IgD-negative memory B cell (primary cell): ENCODE data around the gene EFHB. TPM values are rescaled to one million over a fixed set of nuclear protein-coding genes. Genes with fewer than 3 reads are reported as not detected.

Source experiments
- H3K27ac Mint-ChIP-seq, 3 donors: one replicate each; pipeline ENCODE4 v1.8.0; 2020 to 2022; ENCODE audit warnings: mild to moderate bottlenecking in 3 of 3, mixed read lengths in 3 of 3, moderate library complexity in 1 of 3
- H3K27me3 Mint-ChIP-seq: one replicate; pipeline ENCODE4 v1.8.0; 2021; ENCODE audit warnings: mixed read lengths
- H3K36me3 Mint-ChIP-seq: one replicate; pipeline ENCODE4 v1.8.0; 2020; ENCODE audit warnings: mild to moderate bottlenecking, mixed read lengths
- H3K4me1 Mint-ChIP-seq, 3 donors: one replicate each; pipeline ENCODE4 v1.8.0; 2020 to 2022; ENCODE audit warnings: mixed read lengths in 3 of 3, mild to moderate bottlenecking in 1 of 3
- H3K4me3 Mint-ChIP-seq, 4 donors: one replicate each; pipeline ENCODE4 v1.8.0; 2020 to 2022; ENCODE audit warnings: mild to moderate bottlenecking in 4 of 4, mixed read lengths in 4 of 4, moderate library complexity in 3 of 4
- H3K9me3 Mint-ChIP-seq, 3 donors: one replicate each; pipeline ENCODE4 v1.8.0; 2020 to 2021; ENCODE audit warnings: mixed read lengths in 3 of 3, mild to moderate bottlenecking in 1 of 3
- polyA plus RNA-seq: library from polyadenylated mRNA; unstranded; fragments of 300-500 nt; fragmentation: Illumina TruSeq; gene quantifications from one replicate; pipeline ENCODE4 v1.2.3, GENCODE V29; 2021

The EFHB gene
- polyA plus RNA-seq, 1 donor from 2014 or later: 1.0 TPM

DNA sequence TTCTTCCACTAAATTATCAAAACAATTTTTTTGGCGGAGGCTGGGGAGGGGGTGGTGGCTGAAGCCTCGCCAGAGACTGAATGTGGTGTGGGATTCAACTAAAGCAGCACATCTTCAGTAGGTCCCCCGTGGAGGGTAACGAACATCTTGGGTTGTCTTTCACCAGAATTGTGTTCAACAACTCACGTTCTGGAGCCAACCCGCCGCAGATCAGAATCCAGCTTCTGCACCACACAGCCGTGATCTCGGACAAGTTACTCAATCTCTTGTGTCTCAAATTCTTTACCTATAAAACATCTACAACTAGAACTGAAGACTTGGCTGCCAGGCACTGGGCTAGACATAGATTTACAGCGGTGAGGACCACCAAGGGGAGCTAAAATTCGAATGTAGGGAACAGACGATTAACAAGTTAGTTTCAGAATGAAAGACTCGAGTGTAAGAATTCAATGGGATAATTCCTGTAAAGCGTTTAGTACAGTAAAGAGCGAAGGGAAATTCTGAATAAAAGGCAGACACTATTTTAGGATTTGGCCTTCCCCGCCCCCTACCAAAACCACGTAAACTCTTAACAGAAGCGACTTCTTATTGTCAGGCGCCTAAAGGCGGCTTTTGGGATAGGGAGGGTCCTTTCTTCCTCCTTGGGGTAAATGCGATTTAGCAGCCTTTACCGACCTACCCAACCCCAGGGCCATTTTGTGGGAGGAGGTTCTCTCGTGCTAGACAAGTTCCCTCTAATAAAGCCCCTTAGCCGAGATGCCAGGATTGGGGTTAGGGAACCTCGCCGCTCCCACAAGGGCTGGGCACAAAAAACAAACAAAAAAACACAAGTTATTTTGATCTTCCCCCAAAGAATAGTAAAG lies 12.2 kb upstream of the EFHB start:
- H3K27ac Mint-ChIP-seq: peak overlapping the region; percentile 82 to 99 (median 98)
- H3K36me3 Mint-ChIP-seq: no peaks in the 10 kb centered on the region
- no peaks in the 10 kb centered on the region for H3K27me3 Mint-ChIP-seq
- H3K9me3 Mint-ChIP-seq: no peaks in the 10 kb centered on the region
- H3K4me3 Mint-ChIP-seq: peak overlapping the region; percentile 86 to 99 (median 97)
- peaks cover 19 to 30% (median 25%) of the 10 kb centered on the region in 3 donors for H3K4me1 Mint-ChIP-seq

DNA sequence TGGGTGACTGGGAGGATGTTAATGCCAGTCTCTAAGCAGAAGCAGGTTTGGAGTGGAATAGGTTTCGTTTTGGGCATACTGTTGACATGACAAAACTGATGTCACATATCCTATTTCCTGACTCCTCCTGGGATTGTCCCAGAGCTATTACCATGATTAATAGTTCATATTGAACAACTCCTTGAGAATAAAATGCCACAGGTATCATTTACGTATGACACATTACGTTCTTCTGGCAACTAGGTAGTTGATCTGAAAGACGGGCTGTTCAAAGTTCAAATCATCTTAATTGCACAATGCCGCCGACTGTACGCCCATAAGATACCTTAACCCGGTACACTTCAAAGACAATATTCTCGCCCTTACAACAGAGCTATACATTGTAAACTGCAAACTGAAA lies 11.5 kb upstream of the EFHB start:
- Mint-ChIP-seq H3K27ac (peak overlapping the region; percentile 82 to 99 (median 98)), H3K4me3 (peak overlapping the region; percentile 82 to 98 (median 91)), H3K9me3 (no peaks in the 10 kb centered on the region), H3K27me3 (no peaks in the 10 kb centered on the region), H3K36me3 (no peaks in the 10 kb centered on the region), H3K4me1 (peaks cover 19 to 27% (median 20%) of the 10 kb centered on the region in 3 donors)

DNA sequence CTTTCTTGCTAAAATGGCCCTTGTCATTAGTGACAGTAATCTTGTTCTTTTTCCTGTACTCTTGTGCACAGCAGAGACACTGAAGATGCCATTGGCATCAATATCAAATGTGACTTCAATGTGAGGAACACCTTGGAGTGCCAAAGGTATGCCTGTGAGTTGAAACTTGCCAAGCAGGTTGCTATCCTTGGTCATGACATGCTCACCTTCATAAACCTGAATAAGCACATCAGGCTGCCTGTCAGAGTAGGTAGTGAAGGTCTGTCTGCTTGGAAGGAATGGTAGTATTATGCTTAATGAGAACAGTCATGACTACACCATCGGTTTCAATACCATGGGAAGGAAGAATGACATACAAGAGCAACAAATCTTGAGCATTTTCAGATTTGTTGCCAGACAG lies 6.6 kb upstream of the EFHB start:
- Mint-ChIP-seq H3K27me3 (no peaks in the 10 kb centered on the region), H3K27ac (no peak overlapping the region), H3K4me3 (no peak overlapping the region), H3K4me1 (peaks cover 0 to 4% (median 4%) of the 10 kb centered on the region in 3 donors), H3K9me3 (peaks cover 0 to 4% (median 1%) of the 10 kb centered on the region in 3 donors), H3K36me3 (no peaks in the 10 kb centered on the region)

DNA sequence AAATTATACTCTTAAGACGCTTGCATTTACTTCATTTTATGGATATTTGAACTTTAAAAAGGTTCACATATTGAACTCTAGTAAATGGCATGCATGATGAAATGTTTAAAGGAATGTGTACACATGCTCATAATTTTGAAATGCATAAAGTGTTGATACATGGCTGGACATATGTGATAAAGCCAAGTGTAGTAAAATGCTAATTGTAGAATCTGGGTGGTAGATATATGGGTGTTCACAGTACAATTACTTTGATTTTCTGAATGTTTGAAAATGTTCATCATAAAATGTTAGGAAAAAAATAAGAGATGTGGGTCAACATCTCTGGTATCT lies 4.2 kb upstream of the EFHB start:
- Mint-ChIP-seq H3K27ac (no peak overlapping the region), H3K9me3 (peaks cover 0 to 4% (median 1%) of the 10 kb centered on the region in 3 donors), H3K4me3 (peak overlapping the region in 1 of 4 donors; percentile 24), H3K27me3 (no peaks in the 10 kb centered on the region), H3K36me3 (no peaks in the 10 kb centered on the region), H3K4me1 (no peaks in the 10 kb centered on the region)

DNA sequence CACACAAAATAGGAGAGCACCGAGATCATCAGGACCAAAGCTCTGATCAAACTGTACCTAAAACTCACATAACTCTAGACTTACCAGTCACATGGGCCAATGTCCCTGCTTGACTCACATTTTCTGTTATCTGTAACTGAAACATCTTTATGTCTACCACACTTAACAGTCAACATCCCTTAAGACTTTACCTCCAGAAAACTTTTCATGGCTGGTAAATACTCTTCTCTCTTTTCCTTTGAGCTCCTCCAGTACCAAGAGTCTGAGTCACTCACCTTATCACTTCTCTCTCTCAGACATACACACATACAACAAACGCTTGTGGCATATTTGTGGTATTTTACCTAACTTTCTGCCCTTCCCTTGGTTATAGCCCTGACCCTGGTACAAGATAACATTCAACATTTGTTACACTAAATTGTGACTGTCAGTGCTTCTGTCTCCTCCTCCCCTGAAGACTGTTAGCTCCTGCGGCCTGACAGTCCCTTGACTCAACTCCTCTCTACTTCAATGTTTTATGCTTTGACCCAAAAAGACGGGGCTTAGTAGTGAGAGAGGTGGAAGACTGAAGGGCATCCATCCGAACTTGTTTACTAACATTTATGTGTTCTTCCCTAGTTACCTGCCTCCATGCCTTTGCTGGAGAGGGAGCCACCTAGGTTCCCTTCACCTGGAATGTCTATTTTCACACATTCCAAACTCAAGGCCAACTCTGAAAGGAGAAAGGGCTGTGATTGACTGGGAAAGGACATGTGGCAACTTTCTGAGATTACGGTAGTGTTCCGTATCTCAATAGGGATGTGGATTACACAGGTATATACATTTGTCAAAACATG lies 3.7 kb upstream of the EFHB start:
- H3K36me3 Mint-ChIP-seq: peaks cover 2% of the 10 kb centered on the region
- no peak overlapping the region for H3K27ac Mint-ChIP-seq
- H3K9me3 Mint-ChIP-seq: peaks cover 0 to 4% (median 1%) of the 10 kb centered on the region in 3 donors

DNA sequence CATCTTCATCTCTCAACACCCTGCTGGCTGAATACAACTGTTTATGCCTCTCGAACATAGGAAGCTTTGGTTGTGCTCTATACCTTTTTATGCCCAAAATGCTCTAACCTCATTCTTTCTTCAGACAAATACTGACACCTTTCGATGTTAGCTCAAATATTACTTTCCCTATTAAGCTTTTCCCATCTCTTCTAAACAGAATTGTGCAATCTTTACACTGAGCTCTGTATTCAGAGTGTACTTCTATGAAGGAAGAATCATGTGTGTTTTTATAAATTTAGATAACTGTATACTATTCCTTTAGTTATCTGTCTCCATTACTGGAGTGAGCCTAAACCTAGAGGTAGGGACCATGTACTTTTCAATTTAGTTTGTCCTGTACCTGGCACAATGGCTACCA lies 1.6 kb downstream of the EFHB start:
- Mint-ChIP-seq H3K9me3 (no peaks in the 10 kb centered on the region), H3K36me3 (peaks cover 2% of the 10 kb centered on the region), H3K27me3 (no peaks in the 10 kb centered on the region)

More for the DNA sequence above, 3.7 kb upstream of the EFHB start:
- no peaks in the 10 kb centered on the region for H3K27me3 Mint-ChIP-seq
- peaks cover 0 to 2% (median 0%) of the 10 kb centered on the region in 3 donors for H3K4me1 Mint-ChIP-seq
- H3K4me3 Mint-ChIP-seq: no peak overlapping the region

DNA sequence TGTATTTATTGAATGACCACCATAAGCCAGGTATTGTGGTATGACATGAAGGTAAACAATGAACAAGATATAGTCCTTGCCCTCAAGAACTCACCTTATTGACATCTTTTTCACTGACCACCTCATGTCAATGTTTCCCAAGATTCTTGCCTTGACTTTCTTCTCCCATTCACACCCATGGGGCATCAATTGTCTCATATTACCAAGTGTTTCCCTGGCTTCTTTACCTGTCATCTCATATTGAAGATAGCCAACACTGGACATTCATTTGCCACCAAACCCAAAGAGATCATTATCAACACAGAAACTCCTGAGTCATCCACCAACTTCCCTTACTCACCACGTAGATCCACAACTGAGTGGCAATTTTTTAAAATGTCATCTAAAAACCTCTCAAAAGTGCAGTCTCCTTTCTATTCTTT lies 2.2 kb downstream of the EFHB start:
- H3K36me3 Mint-ChIP-seq: peaks cover 2% of the 10 kb centered on the region
- peaks cover 11 to 18% (median 11%) of the 10 kb centered on the region in 3 donors for H3K4me1 Mint-ChIP-seq
- H3K27me3 Mint-ChIP-seq: no peaks in the 10 kb centered on the region
- H3K27ac Mint-ChIP-seq: peak overlapping the region in 1 of 3 donors; percentile 27
- H3K9me3 Mint-ChIP-seq: no peaks in the 10 kb centered on the region
- H3K4me3 Mint-ChIP-seq: peak overlapping the region in 1 of 4 donors; percentile 33

More for the DNA sequence above, 1.6 kb downstream of the EFHB start:
- H3K4me3 Mint-ChIP-seq: no peak overlapping the region
- H3K27ac Mint-ChIP-seq: no peak overlapping the region
- H3K4me1 Mint-ChIP-seq: peaks cover 11 to 18% (median 11%) of the 10 kb centered on the region in 3 donors

DNA sequence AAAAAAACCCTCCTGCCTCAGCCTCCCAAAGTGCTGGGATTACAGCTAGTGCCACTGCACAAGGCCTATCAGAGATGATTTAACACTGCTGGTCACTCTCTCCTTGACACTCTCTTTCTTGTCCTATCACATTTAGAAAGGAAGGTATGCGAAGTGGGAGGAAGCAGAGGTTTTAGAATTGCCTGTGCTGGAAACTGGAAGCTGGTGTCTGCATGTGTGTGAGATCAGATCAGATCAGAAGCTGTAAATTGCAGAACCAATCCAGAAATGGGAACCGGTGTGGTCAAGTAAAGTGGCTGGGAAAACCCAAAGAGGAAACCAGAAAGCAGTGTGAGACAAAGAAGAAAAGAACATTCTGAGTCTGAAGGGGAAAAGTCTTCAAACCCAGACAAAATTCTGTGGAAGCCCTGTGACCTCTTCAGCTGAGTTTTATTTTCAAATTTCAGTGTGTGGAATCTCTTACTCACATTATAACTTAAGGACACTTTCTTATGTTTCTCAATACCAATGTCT lies 2.8 kb downstream of the EFHB start:
- no peaks in the 10 kb centered on the region for H3K27me3 Mint-ChIP-seq
- no peak overlapping the region for H3K27ac Mint-ChIP-seq
- peaks cover 2% of the 10 kb centered on the region for H3K36me3 Mint-ChIP-seq
- H3K4me3 Mint-ChIP-seq: peak overlapping the region in 1 of 4 donors; percentile 33
- H3K4me1 Mint-ChIP-seq: peaks cover 11 to 18% (median 11%) of the 10 kb centered on the region in 3 donors
- no peaks in the 10 kb centered on the region for H3K9me3 Mint-ChIP-seq

DNA sequence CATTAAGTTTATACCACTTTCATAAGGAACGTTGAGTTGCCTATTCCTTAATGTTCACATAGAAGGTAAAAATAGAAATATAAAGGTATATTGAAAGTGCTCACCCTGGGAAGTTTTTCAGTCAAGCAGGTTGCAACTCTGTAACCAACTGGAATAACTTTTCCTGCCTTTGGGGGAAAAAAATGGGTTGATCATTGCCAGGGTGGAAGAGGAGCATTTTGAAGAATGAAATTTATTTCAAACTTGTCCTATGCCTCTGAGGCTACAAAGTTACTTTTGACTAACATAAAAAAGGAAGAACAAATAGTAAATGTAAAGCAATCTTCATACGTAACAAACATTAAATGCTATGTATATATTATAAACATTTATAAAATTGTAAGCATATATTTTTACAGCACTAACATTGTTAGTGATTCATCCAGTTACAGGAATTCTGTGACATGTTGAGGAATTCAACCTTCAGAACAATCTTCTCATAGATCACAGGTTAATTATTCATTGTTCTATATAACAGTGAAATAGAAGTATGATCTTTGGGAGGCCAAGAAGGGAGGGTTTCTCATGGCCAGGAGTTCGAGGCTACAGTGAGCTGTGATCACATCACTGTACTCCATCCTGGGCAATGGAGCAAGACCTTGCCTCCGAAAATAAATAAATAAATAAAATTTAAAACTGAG lies 13.5 kb downstream of the EFHB start:
- peaks cover 6% of the 10 kb centered on the region for H3K36me3 Mint-ChIP-seq
- H3K27ac Mint-ChIP-seq: no peak overlapping the region
- H3K4me1 Mint-ChIP-seq: peaks cover 0 to 1% (median 0%) of the 10 kb centered on the region in 3 donors

DNA sequence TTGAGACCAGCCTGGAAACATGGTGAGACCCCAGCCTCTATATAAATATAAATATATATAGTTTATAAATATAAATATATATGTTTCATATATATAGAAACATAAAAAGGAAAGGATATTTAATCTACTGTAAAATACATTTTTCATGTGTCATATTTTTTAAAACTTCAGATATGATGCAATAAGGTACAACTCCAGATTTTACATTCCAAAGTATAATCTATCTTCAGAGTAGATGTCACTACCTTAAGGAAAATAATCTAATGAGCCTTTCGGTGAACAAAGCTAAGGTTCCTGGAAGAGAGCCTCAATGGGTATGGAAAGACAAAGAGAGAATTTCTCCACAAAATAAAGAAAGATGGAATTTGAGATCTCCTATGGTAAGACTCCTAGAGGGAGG lies 16.9 kb downstream of the EFHB start:
- Mint-ChIP-seq H3K36me3 (peaks cover 2% of the 10 kb centered on the region), H3K4me3 (no peak overlapping the region), H3K27ac (no peak overlapping the region), H3K9me3 (peaks cover 1 to 14% (median 5%) of the 10 kb centered on the region in 3 donors), H3K4me1 (peaks cover 0 to 1% (median 0%) of the 10 kb centered on the region in 3 donors), H3K27me3 (no peaks in the 10 kb centered on the region)

More for the DNA sequence above, 13.5 kb downstream of the EFHB start:
- no peaks in the 10 kb centered on the region for H3K27me3 Mint-ChIP-seq
- no peak overlapping the region for H3K4me3 Mint-ChIP-seq
- no peaks in the 10 kb centered on the region for H3K9me3 Mint-ChIP-seq

DNA sequence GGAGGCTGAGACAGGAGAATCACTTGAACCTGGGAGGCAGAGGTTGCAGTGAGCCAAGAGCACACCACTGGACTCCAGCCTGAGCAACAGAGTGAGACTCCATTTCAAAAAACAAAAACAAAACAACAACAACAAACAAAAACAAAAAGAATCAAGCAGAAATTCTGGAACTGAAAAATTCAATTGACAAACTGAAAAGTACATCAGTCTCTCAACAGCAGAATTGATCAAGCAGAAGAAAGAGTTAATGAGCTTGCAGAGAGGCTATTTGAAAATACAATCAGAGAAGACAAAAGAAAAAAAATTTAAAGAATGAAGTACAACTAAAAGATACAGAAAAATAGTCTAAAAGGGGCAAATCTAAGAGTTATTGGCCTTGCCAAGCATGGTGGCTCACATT lies 22.6 kb downstream of the EFHB start:
- Mint-ChIP-seq H3K27me3 (no peaks in the 10 kb centered on the region), H3K27ac (no peak overlapping the region), H3K36me3 (peaks cover 1% of the 10 kb centered on the region), H3K9me3 (peaks cover 5 to 22% (median 20%) of the 10 kb centered on the region in 3 donors), H3K4me1 (no peaks in the 10 kb centered on the region), H3K4me3 (no peak overlapping the region)

DNA sequence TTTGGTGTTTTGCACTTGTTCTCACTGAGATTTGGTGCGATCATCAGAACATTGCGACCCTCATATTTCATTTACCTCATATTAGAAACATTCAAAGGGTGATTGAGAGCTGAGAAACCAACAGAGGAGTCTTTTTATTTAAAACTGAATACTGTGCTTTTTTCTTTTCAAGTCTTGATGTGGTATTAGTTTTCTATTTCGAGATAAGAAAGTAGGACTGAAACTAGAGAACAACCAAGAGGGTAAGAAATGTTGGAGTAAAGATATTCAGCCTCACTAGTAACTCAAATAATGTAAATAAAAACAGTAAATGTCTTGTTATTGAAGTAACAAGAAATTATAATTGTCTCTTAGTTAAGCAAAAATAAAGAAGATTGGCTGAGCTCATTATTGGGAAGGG lies 26.5 kb downstream of the EFHB start:
- H3K27ac Mint-ChIP-seq: no peak overlapping the region
- peaks cover 5% of the 10 kb centered on the region for H3K36me3 Mint-ChIP-seq
- no peaks in the 10 kb centered on the region for H3K4me1 Mint-ChIP-seq
- H3K27me3 Mint-ChIP-seq: no peaks in the 10 kb centered on the region
- H3K4me3 Mint-ChIP-seq: no peak overlapping the region
- H3K9me3 Mint-ChIP-seq: peaks cover 3 to 17% (median 11%) of the 10 kb centered on the region in 3 donors

DNA sequence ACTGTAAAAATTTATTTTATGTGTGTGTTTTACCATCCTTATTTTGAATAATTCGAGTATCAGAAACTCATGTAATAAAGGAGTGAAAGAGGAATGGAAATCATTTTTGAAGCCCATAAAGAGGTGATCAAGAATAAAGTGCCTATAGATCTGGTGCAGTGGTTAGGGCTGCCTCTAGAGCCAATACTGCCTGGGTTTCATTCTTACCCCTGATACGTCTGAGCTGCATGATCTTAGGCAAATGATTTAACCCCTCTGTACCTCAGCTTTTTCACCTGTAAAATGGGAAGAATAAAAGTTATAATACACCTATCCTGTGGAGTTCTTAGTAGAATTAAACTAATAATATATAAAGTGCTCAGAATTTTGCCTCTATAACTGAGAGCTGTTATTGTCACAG lies 30.4 kb downstream of the EFHB start:
- H3K9me3 Mint-ChIP-seq: peaks cover 0 to 4% (median 0%) of the 10 kb centered on the region in 3 donors
- H3K4me3 Mint-ChIP-seq: no peak overlapping the region
- H3K27me3 Mint-ChIP-seq: no peaks in the 10 kb centered on the region
- H3K27ac Mint-ChIP-seq: no peak overlapping the region
- peaks cover 0 to 2% (median 0%) of the 10 kb centered on the region in 3 donors for H3K4me1 Mint-ChIP-seq
- H3K36me3 Mint-ChIP-seq: peaks cover 3% of the 10 kb centered on the region

DNA sequence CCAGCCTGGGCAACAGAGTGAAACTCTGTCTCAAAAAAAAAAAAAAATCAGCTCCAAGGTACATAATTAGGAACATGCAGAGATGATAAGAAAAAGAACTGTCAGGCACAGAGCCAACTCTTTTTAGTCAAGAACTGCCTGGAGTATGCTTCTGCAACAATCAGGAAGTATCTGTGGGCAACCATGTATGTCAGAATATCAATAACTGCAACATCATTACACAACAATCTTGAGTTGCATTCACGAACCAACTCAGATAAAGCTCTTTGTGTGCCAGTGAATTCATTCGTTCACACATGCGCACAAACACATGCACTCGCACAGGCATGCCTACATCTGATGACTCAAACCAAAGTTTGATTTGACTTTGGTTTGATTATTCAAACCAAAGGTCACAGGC lies 32.1 kb downstream of the EFHB start:
- peaks cover 3% of the 10 kb centered on the region for H3K36me3 Mint-ChIP-seq
- no peaks in the 10 kb centered on the region for H3K27me3 Mint-ChIP-seq
- H3K4me3 Mint-ChIP-seq: no peak overlapping the region
- H3K4me1 Mint-ChIP-seq: peaks cover 0 to 2% (median 0%) of the 10 kb centered on the region in 3 donors
- peaks cover 0 to 2% (median 0%) of the 10 kb centered on the region in 3 donors for H3K9me3 Mint-ChIP-seq
- H3K27ac Mint-ChIP-seq: peak overlapping the region in 1 of 3 donors; percentile 50
